ENCODE measurements around the gene TMEM116. TPM values are rescaled to one million over a fixed set of nuclear protein-coding genes. Genes with fewer than 3 reads are reported as not detected.

The TMEM116 gene
- total RNA-seq, 1 donor from 2014 or later, result 8.2 TPM

- Mint-ChIP-seq H3K36me3 (ENCODE audit: low read depth, unreplicated experiment) (no peaks in the 10 kb centered on the region), H3K4me3 (ENCODE audit: unreplicated experiment) (no peak overlapping the region), H3K27me3 (ENCODE audit: unreplicated experiment) (no peaks in the 10 kb centered on the region), H3K27ac (ENCODE audit: unreplicated experiment) (no peak overlapping the region), H3K4me1 (ENCODE audit: unreplicated experiment) (peaks cover 11% of the 10 kb centered on the region), H3K9me3 (ENCODE audit: unreplicated experiment) (no peaks in the 10 kb centered on the region)
- no peak for DNase-seq (ENCODE audit: low spot score)
- TF ChIP-seq CTCF (IDR thresholded peaks at IDR 0.05; ENCODE audit: unreplicated experiment), result no peak
Measured at GRCh38 chr12:111925171-111925570, 87.8 kb downstream of the TMEM116 start.

- no peaks in the 10 kb centered on the region for H3K9me3 Mint-ChIP-seq (ENCODE audit: unreplicated experiment)
- peaks cover 3% of the 10 kb centered on the region for H3K27me3 Mint-ChIP-seq (ENCODE audit: unreplicated experiment)
- no peak for TF ChIP-seq CTCF (IDR thresholded peaks at IDR 0.05; ENCODE audit: unreplicated experiment)
- DNase-seq (ENCODE audit: low spot score), result no peak
- no peaks in the 10 kb centered on the region for H3K4me1 Mint-ChIP-seq (ENCODE audit: unreplicated experiment)
- no peak overlapping the region for H3K27ac Mint-ChIP-seq (ENCODE audit: unreplicated experiment)
- no peak overlapping the region for H3K4me3 Mint-ChIP-seq (ENCODE audit: unreplicated experiment)
- peaks cover 23% of the 10 kb centered on the region for H3K36me3 Mint-ChIP-seq (ENCODE audit: low read depth, unreplicated experiment)
Measured at GRCh38 chr12:111907740-111908139, 105.2 kb downstream of the TMEM116 start.

GRCh38 chr12:111905502-111905901 is 107.5 kb downstream of the TMEM116 start:
- DNase-seq (ENCODE audit: low spot score), result no peak
- H3K27me3 Mint-ChIP-seq (ENCODE audit: unreplicated experiment), result peaks cover 3% of the 10 kb centered on the region
- no peak overlapping the region for H3K4me3 Mint-ChIP-seq (ENCODE audit: unreplicated experiment)
- H3K27ac Mint-ChIP-seq (ENCODE audit: unreplicated experiment), result no peak overlapping the region
- no peak for TF ChIP-seq CTCF (IDR thresholded peaks at IDR 0.05; ENCODE audit: unreplicated experiment)
- H3K4me1 Mint-ChIP-seq (ENCODE audit: unreplicated experiment), result no peaks in the 10 kb centered on the region
- no peaks in the 10 kb centered on the region for H3K9me3 Mint-ChIP-seq (ENCODE audit: unreplicated experiment)
- H3K36me3 Mint-ChIP-seq (ENCODE audit: low read depth, unreplicated experiment), result peaks cover 25% of the 10 kb centered on the region

GRCh38 chr12:111904446-111904975 is 108.5 kb downstream of the TMEM116 start:
- no peak for TF ChIP-seq CTCF (IDR thresholded peaks at IDR 0.05; ENCODE audit: unreplicated experiment)

GRCh38 chr12:111901182-111901581 is 111.8 kb downstream of the TMEM116 start:
- DNase-seq (ENCODE audit: low spot score), result no peak
- H3K4me1 Mint-ChIP-seq (ENCODE audit: unreplicated experiment), result no peaks in the 10 kb centered on the region
- H3K4me3 Mint-ChIP-seq (ENCODE audit: unreplicated experiment), result peak overlapping the region; percentile 19
- no peak overlapping the region for H3K27ac Mint-ChIP-seq (ENCODE audit: unreplicated experiment)
- no peak for TF ChIP-seq CTCF (IDR thresholded peaks at IDR 0.05; ENCODE audit: unreplicated experiment)
- peaks cover 3% of the 10 kb centered on the region for H3K27me3 Mint-ChIP-seq (ENCODE audit: unreplicated experiment)
- H3K9me3 Mint-ChIP-seq (ENCODE audit: unreplicated experiment), result no peaks in the 10 kb centered on the region
- peaks cover 14% of the 10 kb centered on the region for H3K36me3 Mint-ChIP-seq (ENCODE audit: low read depth, unreplicated experiment)

More at GRCh38 chr12:111904446-111904975, 108.5 kb downstream of the TMEM116 start:
- Mint-ChIP-seq H3K36me3 (ENCODE audit: low read depth, unreplicated experiment) (peaks cover 26% of the 10 kb centered on the region), H3K4me1 (ENCODE audit: unreplicated experiment) (no peaks in the 10 kb centered on the region), H3K27me3 (ENCODE audit: unreplicated experiment) (peaks cover 3% of the 10 kb centered on the region), H3K9me3 (ENCODE audit: unreplicated experiment) (no peaks in the 10 kb centered on the region), H3K4me3 (ENCODE audit: unreplicated experiment) (no peak overlapping the region), H3K27ac (ENCODE audit: unreplicated experiment) (no peak overlapping the region)
- DNase-seq (ENCODE audit: low spot score), result no peak

Measured in endothelial cell (in vitro differentiated cells).